Erythroblast (primary cell): ENCODE data around the gene BRD8.

Experiments used
- GATA1 ChIP-seq: IDR thresholded peaks from 2 replicates; pipeline ENCODE4 v1.6.1; 2011; ENCODE audit warnings: low read depth, mild to moderate bottlenecking, control low read depth, low read length, moderate library complexity
- POLR2A ChIP-seq: IDR thresholded peaks from 2 replicates; pipeline ENCODE4 v1.6.1; 2011; ENCODE audit warnings: mild to moderate bottlenecking, low read length

DNA sequence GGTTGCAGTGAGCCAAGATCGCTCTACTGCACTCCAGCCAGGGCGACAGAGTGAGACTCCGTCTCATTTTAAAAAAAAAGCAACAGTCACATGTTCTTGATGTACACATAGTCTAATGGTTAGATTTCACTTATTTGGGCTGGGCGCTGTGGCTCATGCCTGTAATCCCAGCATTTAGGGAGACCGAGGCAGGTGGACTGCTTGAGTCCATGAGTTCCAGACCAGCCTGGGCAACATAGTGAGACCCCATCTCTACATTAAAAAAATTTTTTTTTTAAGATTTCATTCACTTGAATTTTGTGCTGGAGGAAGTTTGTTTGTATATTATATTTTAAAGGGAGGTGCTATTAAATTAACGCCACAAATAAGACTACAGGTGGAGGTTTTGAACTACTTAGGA is 72.7 kb downstream of the BRD8 start:
- no peak for TF ChIP-seq POLR2A
- no peak for TF ChIP-seq GATA1
